GM08714 (cell line): Measurements from ENCODE around the gene IFNA7.
"Not testable (repeated sequence)": the region's sequence is repeated elsewhere in the genome, so short reads cannot be mapped to it uniquely, and the experiment has no call there.

Experiments
- H3K4me3 ChIP-seq: fragments of 200-500 bp; sonication (Bioruptor generic); 2 replicates; pipeline ENCODE4 v1.5.1; 2014; ENCODE audit warnings: mild to moderate bottlenecking, low read length, inconsistent platforms
- ZNF274 ChIP-seq: IDR thresholded peaks from 2 replicates; pipeline ENCODE4 v1.6.1; 2012; ENCODE audit warnings: mild to moderate bottlenecking, low read depth, low read length

The IFNA7 gene

DNA sequence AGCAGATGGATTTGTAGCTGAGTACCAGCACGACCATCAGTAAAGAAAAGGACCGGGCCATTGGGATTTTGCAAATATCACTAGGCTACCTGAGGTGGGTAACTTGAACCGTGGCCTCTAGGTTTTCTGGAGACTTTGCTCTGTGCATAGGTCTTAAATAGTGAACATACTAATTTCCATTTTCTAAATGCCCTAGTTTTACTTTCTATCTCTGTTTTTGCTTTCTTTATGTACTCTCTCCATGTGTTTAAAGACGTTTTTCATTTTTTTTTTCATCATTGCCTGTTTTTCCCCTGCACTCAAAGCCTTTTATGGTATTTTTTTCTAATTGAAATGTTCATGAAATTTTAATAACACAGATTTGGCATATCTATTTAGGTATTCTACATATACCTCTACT is at the start of gene IFNA7:
IFNA7 (minus strand) TSS at position 101 of the 400 bp plus-strand sequence; CDS start at position 61, 40 bp downstream.
- not testable (repeated sequence) for H3K4me3 ChIP-seq

DNA sequence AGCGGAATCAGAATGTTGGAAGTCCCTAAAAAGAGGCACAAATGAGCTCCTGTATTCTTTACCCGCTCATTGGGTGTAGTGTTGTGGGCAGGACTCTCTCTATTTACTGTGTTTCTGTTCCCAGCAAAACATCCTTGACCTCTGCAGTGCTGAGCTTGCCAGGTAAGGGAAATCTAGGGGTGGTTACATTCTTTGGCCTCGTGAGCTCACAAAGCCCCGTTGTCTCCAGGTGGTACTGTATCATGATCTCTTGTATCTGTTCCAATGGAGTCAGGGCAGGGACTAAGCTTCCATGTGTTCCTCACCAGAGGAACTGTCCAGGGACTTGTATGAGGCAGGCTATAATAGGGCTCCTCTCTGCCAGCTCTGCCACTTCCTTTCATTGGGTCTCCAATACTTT is 49.6 kb upstream of the IFNA7 start:
- TF ChIP-seq ZNF274: no peak
- no peak overlapping the region for H3K4me3 ChIP-seq

DNA sequence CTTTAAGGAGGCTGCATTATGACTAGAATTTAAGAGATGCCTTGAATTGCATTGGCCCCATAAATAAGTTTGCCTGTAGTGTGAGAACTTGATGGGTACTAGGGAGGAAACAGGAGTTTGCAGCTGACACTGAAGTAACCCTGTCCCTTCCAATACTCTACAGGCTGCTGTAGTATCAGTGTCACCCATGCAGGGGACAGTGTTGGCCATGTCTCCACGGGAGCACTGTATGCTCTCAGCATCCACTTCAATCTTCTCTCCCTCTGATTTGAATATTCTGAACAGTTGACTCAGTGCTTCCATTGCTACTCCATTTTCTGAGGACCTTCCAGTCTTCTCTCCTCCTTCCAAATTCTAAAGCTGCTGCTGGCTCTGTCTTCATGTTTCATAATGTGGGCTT is 49.2 kb upstream of the IFNA7 start:
- no peak for TF ChIP-seq ZNF274
- H3K4me3 ChIP-seq: no peak overlapping the region

DNA sequence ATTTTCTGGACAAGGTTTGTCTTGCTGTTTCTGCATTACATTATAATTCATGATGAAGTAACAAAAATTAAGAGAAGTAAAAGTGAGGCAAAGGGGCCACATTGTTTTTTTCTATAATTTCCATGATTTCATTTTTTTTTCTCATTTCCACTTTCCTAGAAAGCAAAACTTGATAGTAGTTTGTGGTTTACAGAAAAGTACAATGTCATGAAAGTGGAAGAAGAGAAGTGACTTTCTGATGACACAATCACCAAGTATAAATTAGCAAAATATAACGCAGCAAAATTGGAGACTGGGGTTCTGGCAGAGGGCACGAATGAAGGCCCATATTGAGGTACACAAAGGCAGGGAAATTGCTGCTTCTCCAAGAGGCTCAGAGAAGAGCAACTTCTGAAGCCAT is 42.8 kb upstream of the IFNA7 start:
- TF ChIP-seq ZNF274: no peak

DNA sequence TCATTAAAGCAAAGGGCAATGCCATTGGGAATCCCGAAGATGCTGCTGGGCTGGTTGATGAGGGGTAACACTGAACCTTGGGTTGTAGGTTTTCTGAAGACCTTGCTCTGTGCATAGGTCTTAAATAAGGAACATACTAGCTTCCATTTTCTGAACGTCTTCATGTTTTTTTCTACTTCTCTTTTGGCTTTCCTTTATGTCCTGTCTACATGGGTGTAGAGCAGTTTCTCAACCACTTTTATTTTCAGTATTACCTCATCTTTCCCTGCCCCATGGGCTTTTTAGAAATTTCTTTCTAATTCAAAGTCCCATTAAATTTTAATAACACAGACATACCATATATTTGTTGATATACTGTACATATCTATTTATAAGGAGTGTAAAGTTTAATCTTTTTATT is 37.9 kb upstream of the IFNA7 start, which contains the start of gene IFNA14:
IFNA14 (minus strand) TSS at position 95 of the 400 bp plus-strand sequence; CDS start at position 25, 70 bp downstream.
- TF ChIP-seq ZNF274: no peak
- H3K4me3 ChIP-seq: no peak within 1 kb of the TSS

More for the DNA sequence above, 42.8 kb upstream of the IFNA7 start:
- no peak overlapping the region for H3K4me3 ChIP-seq

DNA sequence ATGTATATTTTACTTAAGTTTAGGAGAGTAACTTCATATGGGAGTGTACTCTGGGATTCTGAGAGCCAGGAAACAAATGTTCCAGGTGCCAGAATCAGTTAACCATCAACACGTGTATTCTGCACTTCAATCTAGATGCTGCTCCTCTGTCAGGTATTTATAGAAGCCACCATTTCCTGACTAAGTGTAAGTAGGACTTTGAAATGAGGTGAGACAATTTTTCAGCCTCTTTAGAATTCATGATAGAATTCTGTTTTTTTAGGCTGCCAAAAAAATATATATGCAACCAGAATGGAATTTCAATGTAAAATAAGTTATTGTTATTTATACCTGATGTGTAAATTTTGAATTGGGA is 34.3 kb upstream of the IFNA7 start:
- not testable (repeated sequence) for H3K4me3 ChIP-seq

DNA sequence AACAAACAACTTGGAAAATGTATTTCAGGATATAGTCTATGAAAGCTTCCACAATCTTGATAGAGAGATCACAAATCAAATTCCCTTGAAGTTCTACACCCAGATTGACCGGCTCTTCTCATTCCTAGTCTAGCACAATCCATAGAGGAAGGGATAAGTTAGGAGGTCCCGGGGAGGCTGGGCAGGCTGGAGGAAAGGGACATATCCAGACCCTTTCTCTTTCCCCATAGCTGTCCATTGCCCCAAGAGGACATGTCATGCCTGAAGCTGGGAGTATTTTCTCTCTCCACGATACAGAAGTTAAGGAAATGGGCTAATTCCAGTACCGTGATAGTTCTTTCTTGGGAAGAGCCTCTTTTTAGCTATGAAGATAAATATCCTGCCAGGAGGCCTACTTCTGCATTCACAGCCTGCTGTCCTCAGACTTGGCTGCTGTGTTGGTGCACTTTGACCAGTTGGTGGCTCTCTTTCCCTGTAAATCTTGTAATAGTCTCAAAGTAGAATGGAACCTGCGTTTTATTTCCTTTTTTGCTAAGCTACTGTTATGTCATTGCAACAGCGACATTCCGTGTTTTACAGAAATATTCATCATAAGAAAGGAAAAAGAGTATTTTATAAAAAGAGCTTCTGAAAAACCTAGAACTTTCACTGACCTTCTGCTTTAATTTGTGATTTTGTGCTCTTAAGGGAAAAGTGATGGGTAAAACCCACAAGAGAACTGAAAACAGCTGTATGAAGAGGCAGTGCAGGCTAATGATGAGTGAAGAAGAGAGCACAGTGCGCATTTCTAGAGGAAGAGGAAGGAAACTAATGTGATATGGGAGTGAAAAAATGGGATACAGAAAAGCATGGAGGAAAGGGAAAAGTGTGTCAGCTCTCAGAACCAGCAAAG is 33.7 kb upstream of the IFNA7 start:
- not testable (repeated sequence) for H3K4me3 ChIP-seq

- TF ChIP-seq ZNF274: no peak
- H3K4me3 ChIP-seq: no peak overlapping the region
These were observed 32.2 kb upstream of the IFNA7 start for GRCh38 chr9:21234153-21234687.

GRCh38 chr9:21233258-21233657 is 31.3 kb upstream of the IFNA7 start:
- TF ChIP-seq ZNF274: no peak
- no peak overlapping the region for H3K4me3 ChIP-seq

GRCh38 chr9:21228122-21228521 is 26.1 kb upstream of the IFNA7 start, which contains the start of gene IFNA17:
TSS of gene IFNA17 (minus strand) at chr9:21228222. CDS start at chr9:21228173, 49 bp downstream.
- no peak for TF ChIP-seq ZNF274
- no peak within 1 kb of the TSS for H3K4me3 ChIP-seq

DNA sequence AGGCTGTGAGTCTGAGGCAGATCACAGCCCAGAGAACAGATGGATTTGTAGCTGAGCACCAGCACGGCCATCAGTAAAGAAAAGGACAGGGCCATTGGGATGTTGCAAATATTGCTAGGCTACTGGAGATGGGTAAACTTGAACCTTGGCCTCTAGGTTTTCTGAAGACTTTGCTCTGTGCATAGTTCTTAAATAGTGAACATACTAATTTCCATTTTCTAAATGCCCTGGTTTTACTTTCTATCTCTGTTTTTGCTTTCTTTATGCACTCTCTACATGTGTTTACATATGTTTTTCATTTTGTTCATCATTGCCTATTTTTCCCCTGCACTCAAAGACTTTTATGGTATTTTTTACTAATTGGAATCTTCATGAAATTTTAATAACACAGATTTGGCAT is 15.2 kb upstream of the IFNA7 start, which contains the start of gene IFNA16:
IFNA16 (minus strand) TSS at position 101 of the 400 bp plus-strand sequence; CDS start at position 95, 6 bp downstream.
- H3K4me3 ChIP-seq: not testable (repeated sequence)

GRCh38 chr9:21213411-21214326 is 11.7 kb upstream of the IFNA7 start:
- not testable (repeated sequence) for H3K4me3 ChIP-seq

DNA sequence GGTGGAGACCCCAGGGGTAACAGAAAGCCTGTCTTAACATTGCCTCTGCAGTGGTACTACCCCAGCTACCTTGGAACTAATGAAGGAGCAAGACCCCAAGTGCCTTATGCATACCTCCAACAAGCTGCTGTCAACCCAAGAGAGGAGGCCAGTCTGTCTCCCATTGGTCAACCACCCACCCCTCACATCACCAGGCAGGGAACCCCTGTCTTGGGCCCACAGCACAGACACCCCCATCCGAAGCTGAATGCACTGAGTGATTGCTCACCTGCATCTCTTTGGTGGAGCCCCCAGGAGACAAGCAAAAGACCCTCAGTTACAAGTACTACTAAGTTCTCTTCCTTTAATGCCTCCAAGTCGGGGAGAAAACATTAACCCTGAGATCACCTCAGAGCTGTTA is 10.2 kb upstream of the IFNA7 start:
- not testable (repeated sequence) for H3K4me3 ChIP-seq

DNA sequence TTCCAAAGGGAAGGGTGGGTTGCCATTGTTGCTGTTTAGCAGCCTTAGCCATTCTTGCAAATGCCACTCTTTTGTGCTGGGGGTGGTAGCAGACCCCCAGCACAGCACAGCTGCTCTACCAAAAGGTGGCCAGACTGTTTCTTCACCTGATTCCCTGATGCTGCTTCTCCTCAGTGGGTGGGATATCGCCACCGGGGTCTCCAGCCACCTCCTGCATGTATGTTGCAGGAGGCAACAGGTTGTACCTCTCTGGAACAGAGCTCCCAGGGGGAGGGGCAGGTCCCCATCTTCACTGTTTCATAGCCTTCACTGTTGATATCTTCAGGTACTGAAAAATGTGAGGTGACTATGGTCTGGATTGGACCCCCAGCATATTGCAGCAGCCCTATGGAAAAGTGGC is 8.8 kb upstream of the IFNA7 start:
- not testable (repeated sequence) for H3K4me3 ChIP-seq

GRCh38 chr9:21210311-21210710 is 8.3 kb upstream of the IFNA7 start:
- no peak for TF ChIP-seq ZNF274
- no peak overlapping the region for H3K4me3 ChIP-seq

GRCh38 chr9:21207043-21207442 is 5.0 kb upstream of the IFNA7 start, which contains the start of gene IFNA10:
TSS of gene IFNA10 (minus strand) at chr9:21207143. CDS start at chr9:21207097, 46 bp downstream.
- H3K4me3 ChIP-seq: not testable (repeated sequence)
